CD4-positive, alpha-beta T cell treated with Interleukin-17A for 1 hour (primary cell): Measurements from ENCODE around the gene CLASP1.
A peak's percentile ranks its signal among the peaks of the same experiment; 100 is the strongest.
"Not testable (repeated sequence)": the region's sequence is repeated elsewhere in the genome, so short reads cannot be mapped to it uniquely, and the experiment has no call there.

Experiments
- DNase-seq: peaks from one replicate; pipeline ENCODE4 v3.0.0-alpha.2; 2020

The CLASP1 gene

GRCh38 chr2:121363632-121364420, 285.4 kb downstream of the CLASP1 start:
- no peak for DNase-seq

- no peak for DNase-seq
Measured at GRCh38 chr2:121362774-121363173, 286.5 kb downstream of the CLASP1 start.

GRCh38 chr2:121362226-121362625, 287.0 kb downstream of the CLASP1 start:
- no peak for DNase-seq

- no peak for DNase-seq
Measured at GRCh38 chr2:121360566-121361300, 288.5 kb downstream of the CLASP1 start.

- no peak for DNase-seq
Measured at GRCh38 chr2:121359716-121360565, 289.3 kb downstream of the CLASP1 start.

- no peak for DNase-seq
Measured at GRCh38 chr2:121359170-121359569, 290.1 kb downstream of the CLASP1 start.

- DNase-seq, result no peak
Measured at GRCh38 chr2:121358291-121358690, 291.0 kb downstream of the CLASP1 start.

- DNase-seq, result peak; percentile 6
Measured at GRCh38 chr2:121356058-121356640, 293.1 kb downstream of the CLASP1 start.

- no peak for DNase-seq
Measured at GRCh38 chr2:121355488-121355887, 293.8 kb downstream of the CLASP1 start.

- DNase-seq, result no peak
Measured at GRCh38 chr2:121351521-121352318, 297.5 kb downstream of the CLASP1 start.

- no peak for DNase-seq
Measured at GRCh38 chr2:121350890-121351289, 298.4 kb downstream of the CLASP1 start.

- DNase-seq, result no peak
Measured at GRCh38 chr2:121350402-121350775, 298.9 kb downstream of the CLASP1 start.

- DNase-seq, result no peak
Measured at GRCh38 chr2:121349721-121350401, 299.4 kb downstream of the CLASP1 start.

- DNase-seq, result no peak
Measured at GRCh38 chr2:121348128-121348740, 301.0 kb downstream of the CLASP1 start.

GRCh38 chr2:121346859-121347258, 302.4 kb downstream of the CLASP1 start:
- DNase-seq, result no peak

GRCh38 chr2:121346407-121346806, 302.9 kb downstream of the CLASP1 start:
- DNase-seq, result no peak

- no peak for DNase-seq
Measured at GRCh38 chr2:121345887-121346286, 303.4 kb downstream of the CLASP1 start.

GRCh38 chr2:121345101-121345500, 304.2 kb downstream of the CLASP1 start:
- no peak for DNase-seq

GRCh38 chr2:121343828-121344399, 305.3 kb downstream of the CLASP1 start:
- not testable (repeated sequence) for DNase-seq

GRCh38 chr2:121343191-121343590, 306.1 kb downstream of the CLASP1 start:
- DNase-seq, result no peak

GRCh38 chr2:121342751-121343150, 306.5 kb downstream of the CLASP1 start:
- no peak for DNase-seq
